HG02970 (cell line): ENCODE results near the gene HSD3B1.
"Not testable (repeated sequence)": the region's sequence is repeated elsewhere in the genome, so short reads cannot be mapped to it uniquely, and the experiment has no call there.

Source experiments
- ATAC-seq: cut with Tn5 transposase; IDR thresholded peaks from one replicate; pipeline ENCODE4 v1.9.1; 2021; ENCODE audit warnings: mild to moderate bottlenecking, moderate library complexity, moderate number of reproducible peaks; ENCODE audit not compliant: unreplicated experiment, low FRiP score

HSD3B1 gene

DNA sequence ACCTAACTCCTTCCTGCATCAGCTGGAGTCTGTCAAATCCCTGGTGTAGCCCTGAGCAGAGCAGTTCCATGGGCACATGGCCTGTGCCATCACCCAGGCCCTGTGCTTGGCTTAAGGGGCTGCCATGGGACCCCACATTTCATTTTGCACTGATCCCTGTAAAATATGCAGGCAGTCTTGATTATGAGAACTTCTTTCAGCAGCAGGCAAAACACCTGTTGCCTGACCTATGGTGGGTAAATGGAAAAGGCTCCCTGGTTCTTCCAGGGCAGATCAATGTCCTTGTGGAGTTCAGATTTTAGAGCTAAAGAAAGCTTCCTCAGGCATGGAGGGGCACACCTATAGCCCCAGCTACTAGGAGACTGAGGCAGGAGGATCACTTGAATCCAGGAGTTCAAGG lies 44.2 kb downstream of the HSD3B1 start:
- no peak for ATAC-seq

DNA sequence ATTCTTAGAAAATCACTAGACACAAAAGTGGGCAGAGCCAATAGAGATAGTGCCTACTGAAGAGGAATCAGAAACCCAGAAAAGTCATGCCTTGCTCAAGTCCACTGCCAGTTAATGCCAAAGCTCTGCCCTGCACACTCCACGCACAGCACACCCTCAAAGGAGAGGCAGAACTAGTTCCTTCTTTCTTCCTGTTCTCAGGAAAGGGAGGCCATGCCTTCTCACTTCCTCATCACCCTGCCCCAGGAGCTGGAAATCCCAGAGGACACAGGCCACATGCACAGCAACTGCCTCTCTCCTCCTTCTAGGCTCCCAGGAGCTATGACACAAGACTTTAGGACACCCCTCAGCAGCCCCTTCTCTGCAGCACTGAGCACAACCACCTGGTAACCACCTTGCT lies 45.6 kb downstream of the HSD3B1 start:
- ATAC-seq: not testable (repeated sequence)

DNA sequence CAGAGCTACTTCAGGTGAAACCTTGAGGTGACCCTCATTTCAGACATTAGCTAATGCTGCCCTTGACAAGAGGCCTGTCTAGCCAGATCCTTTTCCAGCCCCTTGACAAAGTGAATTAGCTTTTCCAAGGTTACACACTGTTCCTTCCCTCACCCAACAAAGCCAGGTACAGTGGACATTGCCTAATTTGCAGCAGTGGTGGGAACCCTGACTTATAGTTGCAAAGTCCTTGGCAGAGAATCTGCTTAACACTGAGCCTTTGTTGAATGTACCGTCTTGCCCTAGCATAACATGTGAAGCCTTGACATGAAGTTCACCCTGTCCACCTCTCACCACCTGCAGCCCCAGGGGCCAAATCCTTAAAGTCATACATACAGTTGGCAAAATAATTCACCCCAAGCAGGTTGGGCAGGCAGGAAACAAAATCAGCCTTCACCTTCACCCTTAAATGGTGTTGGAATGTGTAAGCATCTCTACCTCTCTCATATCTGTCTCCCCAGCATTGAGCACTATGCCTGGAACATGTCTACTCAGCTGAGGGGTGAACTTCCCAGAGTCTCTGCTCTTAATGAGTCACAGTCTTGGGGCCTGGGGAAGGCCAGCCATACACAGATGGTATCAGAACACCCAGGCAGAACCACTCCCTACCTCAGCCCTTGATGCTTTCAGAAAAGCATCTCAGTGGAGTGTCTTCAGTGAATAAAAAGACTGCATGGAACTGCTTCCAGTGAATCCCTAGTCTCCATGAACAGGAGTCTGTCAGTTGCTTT lies 46.5 kb downstream of the HSD3B1 start:
- not testable (repeated sequence) for ATAC-seq

DNA sequence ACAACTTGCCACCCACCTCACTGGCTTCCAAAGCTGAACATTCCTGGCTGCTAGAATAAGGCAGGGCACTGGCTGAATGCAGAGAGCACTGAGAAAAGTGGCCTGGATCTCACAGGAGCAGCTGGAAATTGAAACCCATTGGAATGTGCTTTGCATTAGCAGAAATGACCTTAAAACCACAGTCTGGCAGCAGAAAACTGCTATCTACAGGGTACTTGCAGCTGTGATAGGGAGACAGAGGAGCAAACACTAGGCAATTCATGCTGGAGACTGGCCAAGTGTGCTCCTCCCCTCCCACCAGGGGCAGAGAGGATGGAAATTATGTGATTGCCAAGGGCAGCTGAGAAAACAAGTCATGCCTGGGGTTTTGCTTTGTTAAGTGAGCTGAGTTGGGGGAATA lies 47.2 kb downstream of the HSD3B1 start:
- ATAC-seq: no peak

DNA sequence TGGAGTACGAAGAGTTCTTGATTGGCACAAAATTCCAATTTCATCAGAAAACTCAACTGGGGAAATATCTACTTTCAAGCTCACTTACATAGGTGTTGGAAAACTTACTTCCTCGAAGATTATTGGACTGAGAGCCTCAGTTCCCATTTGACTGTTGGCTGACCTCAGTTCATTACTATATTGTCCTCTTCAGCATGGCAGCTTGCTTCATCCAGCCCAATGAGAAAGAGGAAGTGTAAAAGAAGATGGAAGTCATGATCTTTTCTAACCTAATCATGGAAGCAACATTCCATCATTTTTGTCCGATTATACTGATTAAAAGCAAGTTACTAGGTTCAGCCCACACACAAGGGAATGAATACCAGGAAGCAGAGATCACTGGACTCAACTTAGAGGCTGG lies 49.4 kb downstream of the HSD3B1 start:
- no peak for ATAC-seq

DNA sequence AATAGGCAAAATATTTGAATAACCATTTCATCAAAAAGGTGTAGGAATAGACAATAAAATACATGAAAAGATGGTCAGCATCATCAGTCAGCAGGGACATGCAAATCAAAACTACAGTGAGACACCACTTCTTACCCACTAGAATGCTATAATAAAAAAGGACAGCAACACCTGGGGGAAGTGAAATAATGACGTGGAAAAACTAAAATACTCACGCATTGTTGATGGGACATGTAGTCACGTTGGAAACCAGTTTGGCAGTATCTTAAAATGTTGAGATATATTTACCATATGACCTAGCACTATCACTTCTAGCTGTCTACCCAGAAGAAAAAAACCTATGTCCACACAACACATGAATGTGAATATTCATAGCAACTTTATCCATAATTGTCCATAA lies 53.4 kb downstream of the HSD3B1 start:
- ATAC-seq: not testable (repeated sequence)

DNA sequence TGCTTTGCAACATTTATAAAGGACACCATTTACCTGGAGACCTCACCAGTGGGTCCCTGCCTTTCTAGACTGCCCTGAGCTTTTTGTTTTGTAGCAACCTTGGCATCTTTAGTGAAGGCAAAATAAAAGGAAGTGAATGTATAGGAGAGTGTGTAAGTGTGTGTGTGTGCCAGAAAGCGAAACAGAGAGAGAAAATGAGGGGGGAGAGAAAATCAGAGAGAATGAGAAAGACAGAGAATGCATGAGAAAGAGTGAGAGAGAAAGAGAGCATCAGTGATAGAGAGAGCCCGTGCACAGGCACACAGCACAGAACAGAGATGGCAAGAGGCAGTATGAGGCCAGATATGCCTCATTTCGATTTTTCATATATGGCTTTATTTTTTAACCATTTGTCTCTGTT lies 57.5 kb downstream of the HSD3B1 start:
- no peak for ATAC-seq
